Right lobe of liver (tissue), 4 donors: ENCODE results near the gene BANK1.

Experiments
- CTCF ChIP-seq, 4 donors: fragments of 200-600 bp in 3 of 4; fragments of 450-650 bp in 1 of 4; IDR thresholded peaks; one replicate each; pipeline versions ENCODE4 v1.5.1 to v1.8.0; 2016 to 2022; ENCODE audit warnings: antibody characterized with exemption in 4 of 4, mild to moderate bottlenecking in 2 of 4
- POLR2A ChIP-seq: fragments of 450-650 bp; IDR thresholded peaks from one replicate; pipeline ENCODE4 v1.6.1; 2017; ENCODE audit warnings: antibody characterized with exemption, mild to moderate bottlenecking
- donor health status: DM: no; HTN: no; CAD: no.
- donor health status: DM: no; HTN: no; CAD: no.
- donor health status: DM: no; HTN: yes; CAD: no.

DNA sequence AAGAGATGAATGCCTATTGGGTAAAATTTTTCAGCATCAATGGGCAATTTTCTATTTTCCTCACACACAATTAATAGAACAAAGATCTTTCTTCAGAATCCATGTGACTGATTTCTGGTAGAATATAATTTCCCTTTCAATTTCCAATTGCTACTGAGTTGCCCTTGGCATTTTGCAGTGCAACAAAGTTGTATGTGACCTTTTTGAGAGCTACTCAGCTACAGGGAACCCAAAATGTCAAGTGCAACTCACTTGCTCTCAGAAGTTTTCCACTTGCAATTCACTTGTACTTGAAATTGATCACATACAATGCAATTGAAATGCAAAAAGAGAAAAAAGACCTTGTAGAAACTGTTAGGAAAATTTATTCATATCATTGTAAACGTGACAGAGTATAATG, 245.5 kb downstream of the BANK1 start:
- TF ChIP-seq POLR2A = no peak
- no peak for TF ChIP-seq CTCF (IDR thresholded peaks at IDR 0.05)
